GM23338 (cell line): Measurements from ENCODE around the gene SCFD1. TPM values are rescaled to one million over a fixed set of nuclear protein-coding genes. Genes with fewer than 3 reads are reported as not detected.

Experiments used
- ATAC-seq: fragments of 200-7000 bp; cut with Tn5 transposase; 3 replicates; pipeline ENCODE4 v1.9.1; 2020
- DNase-seq: peaks from one replicate; pipeline ENCODE4 v3.0.0-alpha.2; 2015; ENCODE audit warnings: low spot score
- H2AFZ ChIP-seq: fragments of 200-600 bp; sonication (generic); 2 replicates; pipeline ENCODE4 v1.8.0; 2016; ENCODE audit warnings: antibody characterized with exemption, mild to moderate bottlenecking, moderate library complexity
- H3F3A ChIP-seq: fragments of 200-600 bp; sonication (generic); replicated peaks from 2 replicates; pipeline ENCODE4 v1.8.0; 2017; ENCODE audit warnings: antibody characterized with exemption, mixed run types, low read depth
- H3K27ac ChIP-seq: fragments of 200-600 bp; sonication (generic); 2 replicates; pipeline ENCODE4 v1.6.1; 2016; ENCODE audit warnings: low read depth
- H3K27me3 ChIP-seq: fragments of 200-600 bp; sonication (generic); 2 replicates; pipeline ENCODE4 v1.8.0; 2016; ENCODE audit warnings: mild to moderate bottlenecking, mixed run types, moderate library complexity; ENCODE audit not compliant: insufficient read depth
- H3K36me3 ChIP-seq: fragments of 200-600 bp; sonication (generic); 2 replicates; pipeline ENCODE4 v1.8.0; 2016; ENCODE audit warnings: mild to moderate bottlenecking; ENCODE audit not compliant: insufficient read depth
- H3K4me1 ChIP-seq: fragments of 200-600 bp; sonication (generic); 2 replicates; pipeline ENCODE4 v1.8.0; 2016; ENCODE audit warnings: mild to moderate bottlenecking, moderate library complexity; ENCODE audit not compliant: insufficient read depth
- H3K4me2 ChIP-seq: fragments of 200-600 bp; sonication (generic); 2 replicates; pipeline ENCODE4 v1.7.1; 2017; ENCODE audit warnings: mixed run types
- H3K4me3 ChIP-seq: fragments of 200-600 bp; sonication (generic); 2 replicates; pipeline ENCODE4 v1.6.1; 2016; ENCODE audit warnings: mixed run types
- H3K79me2 ChIP-seq: fragments of 200-600 bp; sonication (generic); replicated peaks from 2 replicates; pipeline ENCODE4 v1.8.0; 2017; ENCODE audit warnings: mild to moderate bottlenecking; ENCODE audit not compliant: insufficient read depth
- H3K9me2 ChIP-seq: fragments of 200-600 bp; sonication (generic); 2 replicates; pipeline ENCODE4 v1.8.0; 2017; ENCODE audit not compliant: insufficient read depth
- H4K20me1 ChIP-seq: fragments of 200-600 bp; sonication (generic); replicated peaks from 2 replicates; pipeline ENCODE4 v1.8.0; 2017; ENCODE audit warnings: mild to moderate bottlenecking; ENCODE audit not compliant: insufficient read depth
- H3K27ac Mint-ChIP-seq: 2 replicates; pipeline ENCODE4 v1.8.0; 2020; ENCODE audit warnings: inconsistent platforms, mild to moderate bottlenecking, moderate library complexity, mixed read lengths
- H3K27me3 Mint-ChIP-seq: 3 replicates; pipeline ENCODE4 v1.8.0; 2022; ENCODE audit warnings: low read depth, mild to moderate bottlenecking, moderate library complexity, mixed read lengths, inconsistent platforms; ENCODE audit not compliant: insufficient read depth, poor library complexity
- H3K36me3 Mint-ChIP-seq: 3 replicates; pipeline ENCODE4 v1.8.0; 2021; ENCODE audit warnings: low read depth, mild to moderate bottlenecking, inconsistent platforms, moderate library complexity, mixed read lengths
- H3K4me1 Mint-ChIP-seq: 3 replicates; pipeline ENCODE4 v1.8.0; 2020; ENCODE audit warnings: mild to moderate bottlenecking, inconsistent platforms, mixed read lengths
- H3K4me3 Mint-ChIP-seq: 3 replicates; pipeline ENCODE4 v1.8.0; 2021; ENCODE audit warnings: moderate library complexity, mild to moderate bottlenecking, inconsistent platforms, mixed read lengths
- H3K9me3 Mint-ChIP-seq: 3 replicates; pipeline ENCODE4 v1.8.0; 2020; ENCODE audit warnings: moderate library complexity, mild to moderate bottlenecking, inconsistent platforms, mixed read lengths
- CREB1 ChIP-seq: fragments of 250-450 bp; sonication (Bioruptor Pico); IDR thresholded peaks from 2 replicates; pipeline ENCODE4 v1.5.0; 2020; ENCODE audit warnings: low read depth, mild to moderate bottlenecking, moderate library complexity
- ETS1 ChIP-seq: IDR thresholded peaks from 2 replicates; pipeline ENCODE4 v1.6.1; 2016; ENCODE audit warnings: antibody characterized with exemption
- EZH2 ChIP-seq: fragments of 200-600 bp; sonication (generic); IDR thresholded peaks from one replicate; pipeline ENCODE4 v1.8.0; 2017; ENCODE audit warnings: antibody characterized with exemption, mild to moderate bottlenecking, low read depth; ENCODE audit not compliant: unreplicated experiment
- EZH2phosphoT487 ChIP-seq: fragments of 200-600 bp; sonication (generic); IDR thresholded peaks from one replicate; pipeline ENCODE4 v1.8.1; 2018; ENCODE audit warnings: antibody characterized with exemption; ENCODE audit not compliant: unreplicated experiment
- JUNB ChIP-seq: IDR thresholded peaks from one replicate; pipeline ENCODE4 v1.6.1; 2016; ENCODE audit warnings: antibody characterized with exemption; ENCODE audit not compliant: unreplicated experiment
- NANOG ChIP-seq: IDR thresholded peaks from 2 replicates; pipeline ENCODE4 v1.6.1; 2016; ENCODE audit warnings: antibody characterized with exemption, borderline replicate concordance
- POLR2AphosphoS5 ChIP-seq: IDR thresholded peaks from 2 replicates; pipeline ENCODE4 v1.6.1; 2016; ENCODE audit warnings: antibody characterized with exemption, low read depth
- STAT1 ChIP-seq: IDR thresholded peaks from one replicate; pipeline ENCODE4 v1.6.1; 2016; ENCODE audit warnings: antibody characterized with exemption; ENCODE audit not compliant: unreplicated experiment
- ZNF114 ChIP-seq: fragments of 250-450 bp; sonication (Bioruptor Pico); IDR thresholded peaks from 2 replicates; pipeline ENCODE4 v1.5.0; 2020; ENCODE audit warnings: mild to moderate bottlenecking, moderate library complexity
- ZNF331 ChIP-seq: fragments of 250-450 bp; sonication (Bioruptor Pico); IDR thresholded peaks from 2 replicates; pipeline ENCODE4 v1.5.0; 2020; ENCODE audit warnings: low read depth, mild to moderate bottlenecking, moderate library complexity
- polyA plus RNA-seq: library from polyadenylated mRNA; unstranded; fragments of >200 nt; fragmentation: Nextera tagmentation; extraction: Ambion mirVana; gene quantifications from 2 replicates; pipeline ENCODE4 v1.2.1, GENCODE V29; 2016
- total RNA-seq: library from RNA; depleted of rRNA; stranded (reverse); fragments of >200 nt; shearing (Covaris generic); gene quantifications from 2 replicates; pipeline ENCODE4 v1.2.3, GENCODE V29; 2014
- TF ChIP-seq, protein P1 (sequence below), 2 experiments: fragments of 200-600 bp in 1 of 2; sonication (generic) in 1 of 2; conservative IDR thresholded peaks; 2 replicates each; pipeline versions ENCODE4 v1.5.1 to v1.6.1; 2016 to 2017; ENCODE audit warnings: antibody characterized with exemption in 2 of 2, low read depth in 2 of 2, mild to moderate bottlenecking in 2 of 2, moderate library complexity in 1 of 2
- TF ChIP-seq, protein P2 (sequence below): fragments of 250-450 bp; sonication (Bioruptor Pico); IDR thresholded peaks from 2 replicates; pipeline ENCODE4 v1.5.0; 2020; ENCODE audit warnings: mild to moderate bottlenecking, moderate library complexity
- TF ChIP-seq, protein P3 (sequence below): IDR thresholded peaks from one replicate; pipeline ENCODE4 v1.6.1; 2018; ENCODE audit warnings: antibody characterized with exemption; ENCODE audit not compliant: unreplicated experiment

Gene SCFD1
- total and polyA plus RNA-seq, 2 experiments from 2014 or later: 77.6 to 110 TPM

GRCh38 chr14:30698463-30698862 is 76.3 kb downstream of the SCFD1 start:
- Histone ChIP-seq H3K4me2 (no peak overlapping the region), H3K4me3 (no peak overlapping the region), H3K79me2 (no peaks in the 10 kb centered on the region), H3K4me1 (no peaks in the 10 kb centered on the region), H3K27ac (no peak overlapping the region), H3F3A (no peaks in the 10 kb centered on the region), H3K36me3 (no peaks in the 10 kb centered on the region; the same call in 1 of the 2 replicates), H3K9me2 (no peaks in the 10 kb centered on the region), H4K20me1 (no peaks in the 10 kb centered on the region), H3K27me3 (no peaks in the 10 kb centered on the region), H2AFZ (no peak overlapping the region)
- no peak for ATAC-seq
- H3K27ac Mint-ChIP-seq: no peak overlapping the region
- TF ChIP-seq EZH2 (no peak), CREB1 (CRISPR knock-in tag) (no peak), ZNF114 (no peak), ZNF331 (CRISPR knock-in tag) (no peak), JUNB (no peak), NANOG (no peak), POLR2AphosphoS5 (no peak), EZH2phosphoT487 (no peak), ETS1 (no peak), STAT1 (no peak)
- TF ChIP-seq, protein P1, sequence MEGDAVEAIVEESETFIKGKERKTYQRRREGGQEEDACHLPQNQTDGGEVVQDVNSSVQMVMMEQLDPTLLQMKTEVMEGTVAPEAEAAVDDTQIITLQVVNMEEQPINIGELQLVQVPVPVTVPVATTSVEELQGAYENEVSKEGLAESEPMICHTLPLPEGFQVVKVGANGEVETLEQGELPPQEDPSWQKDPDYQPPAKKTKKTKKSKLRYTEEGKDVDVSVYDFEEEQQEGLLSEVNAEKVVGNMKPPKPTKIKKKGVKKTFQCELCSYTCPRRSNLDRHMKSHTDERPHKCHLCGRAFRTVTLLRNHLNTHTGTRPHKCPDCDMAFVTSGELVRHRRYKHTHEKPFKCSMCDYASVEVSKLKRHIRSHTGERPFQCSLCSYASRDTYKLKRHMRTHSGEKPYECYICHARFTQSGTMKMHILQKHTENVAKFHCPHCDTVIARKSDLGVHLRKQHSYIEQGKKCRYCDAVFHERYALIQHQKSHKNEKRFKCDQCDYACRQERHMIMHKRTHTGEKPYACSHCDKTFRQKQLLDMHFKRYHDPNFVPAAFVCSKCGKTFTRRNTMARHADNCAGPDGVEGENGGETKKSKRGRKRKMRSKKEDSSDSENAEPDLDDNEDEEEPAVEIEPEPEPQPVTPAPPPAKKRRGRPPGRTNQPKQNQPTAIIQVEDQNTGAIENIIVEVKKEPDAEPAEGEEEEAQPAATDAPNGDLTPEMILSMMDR (conservative IDR thresholded peaks at IDR 0.05; ENCODE audit: low read depth in 2 of 2): no peak
- TF ChIP-seq, protein P2, sequence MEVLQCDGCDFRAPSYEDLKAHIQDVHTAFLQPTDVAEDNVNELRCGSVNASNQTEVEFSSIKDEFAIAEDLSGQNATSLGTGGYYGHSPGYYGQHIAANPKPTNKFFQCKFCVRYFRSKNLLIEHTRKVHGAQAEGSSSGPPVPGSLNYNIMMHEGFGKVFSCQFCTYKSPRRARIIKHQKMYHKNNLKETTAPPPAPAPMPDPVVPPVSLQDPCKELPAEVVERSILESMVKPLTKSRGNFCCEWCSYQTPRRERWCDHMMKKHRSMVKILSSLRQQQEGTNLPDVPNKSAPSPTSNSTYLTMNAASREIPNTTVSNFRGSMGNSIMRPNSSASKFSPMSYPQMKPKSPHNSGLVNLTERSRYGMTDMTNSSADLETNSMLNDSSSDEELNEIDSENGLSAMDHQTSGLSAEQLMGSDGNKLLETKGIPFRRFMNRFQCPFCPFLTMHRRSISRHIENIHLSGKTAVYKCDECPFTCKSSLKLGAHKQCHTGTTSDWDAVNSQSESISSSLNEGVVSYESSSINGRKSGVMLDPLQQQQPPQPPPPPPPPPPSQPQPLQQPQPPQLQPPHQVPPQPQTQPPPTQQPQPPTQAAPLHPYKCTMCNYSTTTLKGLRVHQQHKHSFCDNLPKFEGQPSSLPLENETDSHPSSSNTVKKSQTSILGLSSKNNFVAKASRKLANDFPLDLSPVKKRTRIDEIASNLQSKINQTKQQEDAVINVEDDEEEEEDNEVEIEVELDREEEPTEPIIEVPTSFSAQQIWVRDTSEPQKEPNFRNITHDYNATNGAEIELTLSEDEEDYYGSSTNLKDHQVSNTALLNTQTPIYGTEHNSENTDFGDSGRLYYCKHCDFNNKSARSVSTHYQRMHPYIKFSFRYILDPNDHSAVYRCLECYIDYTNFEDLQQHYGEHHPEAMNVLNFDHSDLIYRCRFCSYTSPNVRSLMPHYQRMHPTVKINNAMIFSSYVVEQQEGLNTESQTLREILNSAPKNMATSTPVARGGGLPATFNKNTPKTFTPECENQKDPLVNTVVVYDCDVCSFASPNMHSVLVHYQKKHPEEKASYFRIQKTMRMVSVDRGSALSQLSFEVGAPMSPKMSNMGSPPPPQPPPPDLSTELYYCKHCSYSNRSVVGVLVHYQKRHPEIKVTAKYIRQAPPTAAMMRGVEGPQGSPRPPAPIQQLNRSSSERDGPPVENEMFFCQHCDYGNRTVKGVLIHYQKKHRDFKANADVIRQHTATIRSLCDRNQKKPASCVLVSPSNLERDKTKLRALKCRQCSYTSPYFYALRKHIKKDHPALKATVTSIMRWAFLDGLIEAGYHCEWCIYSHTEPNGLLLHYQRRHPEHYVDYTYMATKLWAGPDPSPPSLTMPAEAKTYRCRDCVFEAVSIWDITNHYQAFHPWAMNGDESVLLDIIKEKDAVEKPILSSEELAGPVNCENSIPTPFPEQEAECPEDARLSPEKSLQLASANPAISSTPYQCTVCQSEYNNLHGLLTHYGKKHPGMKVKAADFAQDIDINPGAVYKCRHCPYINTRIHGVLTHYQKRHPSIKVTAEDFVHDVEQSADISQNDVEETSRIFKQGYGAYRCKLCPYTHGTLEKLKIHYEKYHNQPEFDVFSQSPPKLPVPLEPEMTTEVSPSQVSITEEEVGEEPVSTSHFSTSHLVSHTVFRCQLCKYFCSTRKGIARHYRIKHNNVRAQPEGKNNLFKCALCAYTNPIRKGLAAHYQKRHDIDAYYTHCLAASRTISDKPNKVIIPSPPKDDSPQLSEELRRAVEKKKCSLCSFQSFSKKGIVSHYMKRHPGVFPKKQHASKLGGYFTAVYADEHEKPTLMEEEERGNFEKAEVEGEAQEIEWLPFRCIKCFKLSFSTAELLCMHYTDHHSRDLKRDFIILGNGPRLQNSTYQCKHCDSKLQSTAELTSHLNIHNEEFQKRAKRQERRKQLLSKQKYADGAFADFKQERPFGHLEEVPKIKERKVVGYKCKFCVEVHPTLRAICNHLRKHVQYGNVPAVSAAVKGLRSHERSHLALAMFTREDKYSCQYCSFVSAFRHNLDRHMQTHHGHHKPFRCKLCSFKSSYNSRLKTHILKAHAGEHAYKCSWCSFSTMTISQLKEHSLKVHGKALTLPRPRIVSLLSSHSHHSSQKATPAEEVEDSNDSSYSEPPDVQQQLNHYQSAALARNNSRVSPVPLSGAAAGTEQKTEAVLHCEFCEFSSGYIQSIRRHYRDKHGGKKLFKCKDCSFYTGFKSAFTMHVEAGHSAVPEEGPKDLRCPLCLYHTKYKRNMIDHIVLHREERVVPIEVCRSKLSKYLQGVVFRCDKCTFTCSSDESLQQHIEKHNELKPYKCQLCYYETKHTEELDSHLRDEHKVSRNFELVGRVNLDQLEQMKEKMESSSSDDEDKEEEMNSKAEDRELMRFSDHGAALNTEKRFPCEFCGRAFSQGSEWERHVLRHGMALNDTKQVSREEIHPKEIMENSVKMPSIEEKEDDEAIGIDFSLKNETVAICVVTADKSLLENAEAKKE (CRISPR knock-in tag): no peak
- TF ChIP-seq, protein P3, sequence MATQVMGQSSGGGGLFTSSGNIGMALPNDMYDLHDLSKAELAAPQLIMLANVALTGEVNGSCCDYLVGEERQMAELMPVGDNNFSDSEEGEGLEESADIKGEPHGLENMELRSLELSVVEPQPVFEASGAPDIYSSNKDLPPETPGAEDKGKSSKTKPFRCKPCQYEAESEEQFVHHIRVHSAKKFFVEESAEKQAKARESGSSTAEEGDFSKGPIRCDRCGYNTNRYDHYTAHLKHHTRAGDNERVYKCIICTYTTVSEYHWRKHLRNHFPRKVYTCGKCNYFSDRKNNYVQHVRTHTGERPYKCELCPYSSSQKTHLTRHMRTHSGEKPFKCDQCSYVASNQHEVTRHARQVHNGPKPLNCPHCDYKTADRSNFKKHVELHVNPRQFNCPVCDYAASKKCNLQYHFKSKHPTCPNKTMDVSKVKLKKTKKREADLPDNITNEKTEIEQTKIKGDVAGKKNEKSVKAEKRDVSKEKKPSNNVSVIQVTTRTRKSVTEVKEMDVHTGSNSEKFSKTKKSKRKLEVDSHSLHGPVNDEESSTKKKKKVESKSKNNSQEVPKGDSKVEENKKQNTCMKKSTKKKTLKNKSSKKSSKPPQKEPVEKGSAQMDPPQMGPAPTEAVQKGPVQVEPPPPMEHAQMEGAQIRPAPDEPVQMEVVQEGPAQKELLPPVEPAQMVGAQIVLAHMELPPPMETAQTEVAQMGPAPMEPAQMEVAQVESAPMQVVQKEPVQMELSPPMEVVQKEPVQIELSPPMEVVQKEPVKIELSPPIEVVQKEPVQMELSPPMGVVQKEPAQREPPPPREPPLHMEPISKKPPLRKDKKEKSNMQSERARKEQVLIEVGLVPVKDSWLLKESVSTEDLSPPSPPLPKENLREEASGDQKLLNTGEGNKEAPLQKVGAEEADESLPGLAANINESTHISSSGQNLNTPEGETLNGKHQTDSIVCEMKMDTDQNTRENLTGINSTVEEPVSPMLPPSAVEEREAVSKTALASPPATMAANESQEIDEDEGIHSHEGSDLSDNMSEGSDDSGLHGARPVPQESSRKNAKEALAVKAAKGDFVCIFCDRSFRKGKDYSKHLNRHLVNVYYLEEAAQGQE: no peak
- no peak overlapping the region for H3K4me3 Mint-ChIP-seq
- H3K4me1 Mint-ChIP-seq: peaks cover 1% of the 10 kb centered on the region; the same call in 2 of the 3 replicates
- DNase-seq: no peak
- H3K27me3 Mint-ChIP-seq: no peaks in the 10 kb centered on the region
- H3K9me3 Mint-ChIP-seq: no peaks in the 10 kb centered on the region
- peaks cover 22% of the 10 kb centered on the region; the same call in 2 of the 3 replicates for H3K36me3 Mint-ChIP-seq
